Dermis blood vessel endothelial cell (primary cell): ENCODE measurements around the gene COX15. TPM values are rescaled to one million over a fixed set of nuclear protein-coding genes. Genes with fewer than 3 reads are reported as not detected.
"Not testable (repeated sequence)": the region's sequence is repeated elsewhere in the genome, so short reads cannot be mapped to it uniquely, and the experiment has no call there.

Experiments
- DNase-seq: peaks from one replicate; pipeline ENCODE4 v3.0.0; 2010
- total RNA-seq: library from RNA; depleted of rRNA; stranded (reverse); fragments of >200 nt; gene quantifications from 2 replicates; pipeline ENCODE4 v1.2.3, GENCODE V29; 2014

Gene COX15
- total RNA-seq, 1 donor from 2014 or later, result 41.7 TPM

DNA sequence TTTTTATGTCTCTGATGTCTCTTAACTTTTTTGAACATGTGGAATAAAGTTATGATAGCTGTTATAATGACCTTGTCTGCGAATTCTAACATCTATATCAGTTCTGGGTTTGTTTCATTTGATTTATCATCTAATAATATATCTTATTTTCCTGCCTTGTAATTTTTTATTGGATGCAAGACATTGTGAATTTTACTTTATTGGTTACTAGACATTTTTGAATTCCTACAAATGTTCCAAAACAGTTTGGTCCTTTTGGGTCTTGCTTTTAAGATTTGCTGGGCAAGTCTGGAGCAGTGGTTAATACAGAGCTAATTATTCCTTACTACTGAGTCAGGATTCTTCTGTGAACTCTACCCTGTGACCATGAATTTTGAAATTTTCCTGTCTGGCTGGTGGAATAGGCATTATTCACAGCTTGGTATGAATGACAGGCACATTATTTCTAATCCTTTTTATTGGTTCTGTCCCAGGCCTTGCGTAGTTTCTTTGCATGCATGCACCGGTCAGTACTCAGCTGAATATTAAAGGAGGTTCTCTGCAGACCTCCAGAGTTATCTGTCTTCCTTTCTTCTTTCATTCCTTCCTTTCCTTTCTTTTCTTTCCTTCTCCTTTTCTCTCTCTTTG lies 9.1 kb upstream of the COX15 start:
- no peak for DNase-seq

DNA sequence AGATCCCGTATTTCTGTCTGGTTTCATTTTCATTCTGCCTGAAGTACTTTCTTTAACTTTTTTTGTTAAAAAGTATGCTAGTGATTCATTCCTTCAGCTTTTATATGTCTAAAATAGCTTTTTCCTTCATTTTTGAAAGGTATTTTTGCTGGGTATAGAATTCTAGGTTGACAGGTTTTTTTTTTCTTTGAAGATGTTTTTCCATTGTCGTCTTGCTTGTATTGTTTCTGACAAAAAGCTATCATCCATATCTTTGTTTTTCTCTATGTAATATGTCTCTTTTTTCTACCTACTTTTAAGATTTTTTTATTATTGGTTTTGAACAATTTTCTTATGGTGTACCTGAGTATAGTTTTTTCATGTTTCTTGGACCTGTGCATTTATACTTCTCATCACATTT lies 8.3 kb upstream of the COX15 start:
- DNase-seq, result no peak

DNA sequence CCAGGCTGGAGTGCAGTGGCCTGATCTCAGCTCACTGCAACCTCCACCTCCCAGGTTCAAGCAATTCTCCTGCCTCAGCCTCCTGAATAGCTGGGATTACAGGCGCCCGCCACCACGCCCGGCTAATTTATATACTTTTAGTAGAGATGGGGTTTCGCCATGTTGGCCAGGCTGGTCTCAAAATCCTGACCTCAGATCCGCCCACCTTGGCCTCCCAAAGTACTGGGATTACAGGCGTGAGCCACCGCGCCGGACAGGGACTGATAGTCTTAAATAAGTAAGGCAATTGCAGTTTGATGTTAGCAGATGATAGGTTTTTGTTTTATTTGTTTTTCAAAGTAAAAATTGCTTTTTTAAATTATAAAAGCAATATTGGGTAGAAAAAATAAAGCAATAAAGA lies 2.2 kb upstream of the COX15 start:
- not testable (repeated sequence) for DNase-seq

GRCh38 chr10:99733366-99733765 lies 1.4 kb upstream of the COX15 start:
- no peak for DNase-seq

DNA sequence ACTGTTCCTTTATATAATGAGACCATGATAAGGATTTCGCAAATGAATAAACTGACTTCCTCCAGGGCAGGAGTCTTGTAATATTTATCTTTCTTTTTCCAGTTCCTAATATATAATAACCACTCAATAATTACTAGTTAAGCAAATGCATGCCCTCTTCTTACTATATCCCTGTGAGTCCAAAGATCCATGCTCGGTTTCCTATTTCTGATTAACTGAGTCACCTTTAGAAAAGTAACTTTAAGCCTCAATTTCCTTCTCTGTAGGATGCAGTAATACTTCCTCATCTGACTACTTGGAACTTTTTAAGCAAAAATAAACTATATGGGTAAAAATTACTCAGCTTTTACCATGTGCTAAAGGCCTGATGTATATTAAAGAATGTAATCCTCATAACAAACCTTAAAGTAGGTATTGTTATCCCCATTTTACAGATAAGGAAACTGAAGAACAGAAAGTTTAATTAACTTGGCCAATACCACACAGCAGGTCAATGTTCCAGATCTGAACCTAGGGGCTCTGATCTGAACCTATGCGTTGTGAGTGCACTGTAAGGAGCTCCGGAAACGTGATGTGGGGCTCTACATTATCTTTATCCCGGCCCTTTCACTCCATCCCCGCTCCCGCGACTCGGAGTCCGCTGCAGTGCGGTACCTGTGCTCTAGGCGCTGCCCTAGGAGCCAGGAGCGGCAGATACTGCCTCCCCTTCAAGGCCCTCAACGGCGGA lies 458 bp downstream of the COX15 start:
- DNase-seq, result peak; percentile 7

- DNase-seq, result no peak
These were observed 1.9 kb downstream of the COX15 start for GRCh38 chr10:99730026-99730425.

DNA sequence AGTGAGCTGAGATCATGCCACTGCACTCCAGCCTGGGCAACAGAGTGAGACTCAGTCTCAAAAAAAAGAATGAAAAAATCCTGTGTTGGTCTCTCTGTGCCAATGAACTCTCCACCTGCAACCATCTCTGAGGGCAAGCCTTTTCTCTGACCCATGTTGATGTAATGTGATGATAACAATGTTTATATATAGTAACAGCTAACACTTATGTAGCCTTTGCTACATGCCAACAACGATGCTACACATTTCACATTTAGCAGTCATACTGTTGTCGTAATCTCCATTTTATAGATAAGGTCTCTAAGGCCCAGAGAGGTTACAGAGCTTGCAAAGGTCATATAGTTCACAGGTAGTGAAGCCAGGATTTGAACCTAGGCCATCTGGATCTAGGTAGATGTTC lies 11.5 kb downstream of the COX15 start:
- DNase-seq, result no peak

GRCh38 chr10:99714446-99714845 lies 17.5 kb downstream of the COX15 start:
- no peak for DNase-seq

DNA sequence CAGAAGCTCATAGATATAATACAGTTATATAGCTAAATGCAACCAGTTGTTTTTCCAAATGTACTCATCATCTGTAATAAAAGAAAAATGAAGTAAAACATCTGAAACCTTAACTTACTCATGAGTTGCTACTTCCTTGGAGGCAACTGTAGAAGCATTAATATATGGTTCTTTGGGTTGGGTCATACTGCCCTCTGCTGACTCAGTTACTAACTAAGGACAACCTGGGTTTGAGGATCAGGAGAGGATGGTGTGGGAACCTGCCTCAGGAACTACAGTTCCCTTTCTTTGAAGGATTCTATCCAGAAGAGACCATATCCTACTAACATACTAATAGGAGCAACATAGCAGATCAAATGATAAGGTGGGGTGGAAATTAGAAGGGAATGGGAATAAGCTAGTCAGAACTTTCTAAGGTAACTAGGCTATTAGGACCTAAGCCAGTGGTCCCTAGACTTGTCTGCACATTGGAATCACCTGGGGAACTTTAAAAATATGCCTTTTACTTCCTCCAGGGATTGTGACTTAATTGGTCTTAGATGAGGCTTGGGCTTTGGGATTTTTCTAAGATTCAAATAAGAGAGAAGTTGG lies 20.7 kb downstream of the COX15 start:
- DNase-seq, result peak; percentile 77

DNA sequence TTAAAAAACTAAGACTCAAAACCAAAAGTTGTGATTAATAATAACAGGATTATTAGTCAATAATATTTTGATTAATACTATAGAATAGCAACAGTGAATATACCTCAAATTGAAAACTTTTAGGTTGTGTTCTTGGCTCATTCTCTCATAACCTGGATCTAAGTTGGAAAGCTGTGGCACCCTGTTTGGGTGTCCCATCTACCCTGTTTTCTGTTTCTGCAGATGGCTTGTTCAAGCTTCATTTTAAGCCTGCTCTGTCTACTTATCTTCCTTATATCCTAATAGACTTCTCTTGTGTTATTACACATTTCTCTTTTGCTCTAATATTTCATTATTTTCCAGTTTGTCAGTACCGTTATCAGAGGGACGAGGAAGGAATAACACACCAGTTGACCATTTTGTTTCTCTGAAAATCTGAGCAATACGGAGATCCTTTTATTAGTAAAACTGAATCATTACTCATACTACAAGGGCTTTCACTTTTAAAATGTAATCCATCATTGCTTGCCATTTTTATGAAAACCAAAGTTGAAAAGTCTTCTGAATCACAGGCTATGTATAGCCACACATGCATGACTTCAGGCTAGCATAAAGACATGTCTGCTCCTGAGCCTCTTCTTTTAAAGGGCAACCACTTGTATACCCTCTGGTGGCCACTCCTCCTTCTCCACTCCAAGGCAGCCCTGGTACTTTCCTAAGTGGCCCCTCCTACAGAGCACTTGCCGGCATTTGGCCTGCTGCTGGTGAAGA lies 22.3 kb downstream of the COX15 start:
- DNase-seq, result no peak

DNA sequence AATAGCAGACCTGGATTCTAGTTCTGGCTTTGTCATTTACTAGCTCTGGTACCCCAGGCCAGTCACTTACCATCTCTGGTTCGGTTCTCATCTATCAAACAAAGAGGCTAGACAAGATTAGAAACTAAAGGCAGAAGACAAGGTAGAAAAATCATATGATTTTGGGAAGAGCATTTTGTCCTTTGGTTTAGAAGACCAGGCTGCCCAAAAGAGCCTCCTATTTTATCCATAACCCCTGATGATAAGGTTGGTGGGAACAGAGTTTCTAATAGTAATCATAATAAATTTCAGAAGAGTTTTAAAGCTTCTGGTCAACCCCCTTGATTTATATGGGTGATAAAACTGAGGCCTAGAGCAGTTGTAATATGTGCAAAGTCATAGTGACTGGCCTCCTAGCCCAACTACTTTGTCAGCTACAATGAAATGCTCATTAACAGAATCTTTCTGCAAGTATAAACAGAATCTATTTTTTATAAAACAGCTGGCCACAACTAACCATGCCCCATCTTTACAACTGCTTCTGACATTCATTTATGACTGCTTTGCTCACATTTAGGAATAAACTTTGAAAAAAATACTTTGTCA lies 23.4 kb downstream of the COX15 start:
- DNase-seq, result no peak

- DNase-seq, result no peak
These were observed 31.3 kb downstream of the COX15 start for GRCh38 chr10:99700649-99701048.

GRCh38 chr10:99698504-99699080 lies 33.3 kb downstream of the COX15 start:
- DNase-seq, result peak; percentile 20

- no peak for DNase-seq
These were observed 36.2 kb downstream of the COX15 start for GRCh38 chr10:99695761-99696160.

DNA sequence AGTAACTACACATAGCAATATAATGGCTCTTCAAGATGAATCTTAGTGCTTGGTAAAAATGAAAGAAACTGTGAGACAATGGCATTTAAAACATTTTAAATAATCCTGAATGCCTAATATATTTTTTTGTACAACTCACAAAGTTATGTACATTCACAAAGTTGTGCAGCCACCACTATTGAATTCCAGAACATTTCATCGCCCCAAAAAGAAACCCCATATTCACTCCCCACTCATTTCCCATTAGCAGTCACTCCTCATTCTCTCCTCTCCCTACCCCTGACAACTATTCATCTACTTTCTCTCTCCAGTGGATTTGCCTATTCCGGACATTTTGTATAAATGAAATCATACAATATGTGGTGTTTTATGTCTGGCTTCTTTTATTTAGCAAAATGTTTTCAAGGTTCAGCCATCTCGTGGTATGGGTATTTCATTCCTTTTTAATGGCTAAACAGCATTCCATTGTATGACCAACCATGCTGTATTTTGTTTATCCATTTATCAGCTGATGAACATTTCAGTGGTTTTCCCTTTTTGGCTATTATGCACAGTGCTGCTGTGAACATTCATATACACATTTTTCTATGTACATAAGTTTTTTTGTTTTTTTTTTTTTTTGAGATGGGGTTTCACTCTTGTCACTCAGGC lies 37.9 kb downstream of the COX15 start:
- no peak for DNase-seq

DNA sequence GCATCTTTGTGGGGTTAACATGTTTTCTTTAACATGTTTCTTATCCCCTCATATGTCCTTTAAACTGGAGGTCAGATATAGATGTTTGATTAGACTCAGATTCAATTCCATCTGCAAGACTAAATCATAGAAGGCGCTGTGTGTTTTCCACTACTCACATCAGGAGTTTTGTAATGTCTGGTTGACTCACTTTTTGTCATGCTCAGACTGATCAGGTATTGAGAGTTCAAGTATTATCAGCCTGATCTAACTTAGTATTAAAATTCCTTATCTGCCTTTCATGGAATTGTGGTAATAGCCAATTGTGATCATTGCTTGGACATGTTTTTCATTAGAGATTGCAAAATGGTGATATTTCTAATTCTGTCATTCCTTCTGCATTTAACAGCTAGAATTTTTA lies 42.5 kb downstream of the COX15 start:
- DNase-seq, result no peak

DNA sequence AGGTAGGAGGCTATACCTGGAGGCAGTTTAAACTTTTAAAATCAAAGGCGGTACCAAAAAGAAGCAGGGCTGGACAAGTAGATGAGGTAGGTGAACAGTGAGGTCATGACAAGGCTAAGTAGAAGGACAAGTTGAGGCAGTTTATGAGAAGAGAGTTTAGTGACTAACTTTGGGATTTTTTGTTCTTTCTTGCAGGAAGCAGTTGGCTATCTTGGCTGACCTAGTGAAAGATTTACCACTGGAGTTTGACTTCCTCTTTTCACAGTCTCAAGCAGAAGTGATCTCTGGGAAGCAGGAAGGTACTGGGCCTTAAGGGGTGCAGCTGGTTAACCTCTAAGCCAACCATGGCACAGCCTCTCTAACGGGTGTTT lies 46.3 kb downstream of the COX15 start:
- DNase-seq, result peak; percentile 11

- DNase-seq, result peak; percentile 17
These were observed 49.2 kb downstream of the COX15 start for GRCh38 chr10:99682752-99683151.
